HUES48 (cell line): ENCODE results near the gene A2ML1.
"Not testable (repeated sequence)": the region's sequence is repeated elsewhere in the genome, so short reads cannot be mapped to it uniquely, and the experiment has no call there.

Experiments
- H3K27ac ChIP-seq: one replicate; pipeline ENCODE4 v1.7.0; 2013; ENCODE audit warnings: low read depth, low read length, inconsistent platforms
- H3K27me3 ChIP-seq: 2 replicates; pipeline ENCODE4 v1.6.1; 2013; ENCODE audit warnings: mild to moderate bottlenecking, low read length; ENCODE audit not compliant: control insufficient read depth, insufficient read depth
- H3K36me3 ChIP-seq: 2 replicates; pipeline ENCODE4 v1.6.1; 2013; ENCODE audit warnings: low read length; ENCODE audit not compliant: control insufficient read depth, insufficient read depth
- H3K4me1 ChIP-seq: 2 replicates; pipeline ENCODE4 v1.6.1; 2013; ENCODE audit warnings: mild to moderate bottlenecking, low read length; ENCODE audit not compliant: control insufficient read depth, insufficient read depth
- H3K4me3 ChIP-seq: 2 replicates; pipeline ENCODE4 v1.5.1; 2013; ENCODE audit warnings: mild to moderate bottlenecking, low read depth, low read length
- H3K9ac ChIP-seq: 2 replicates; pipeline ENCODE4 v1.6.1; 2013; ENCODE audit warnings: mild to moderate bottlenecking, low read depth, low read length, moderate library complexity
- H3K9me3 ChIP-seq: 2 replicates; pipeline ENCODE4 v1.6.1; 2013; ENCODE audit warnings: low read length; ENCODE audit not compliant: control insufficient read depth, insufficient read depth

A2ML1 gene

DNA sequence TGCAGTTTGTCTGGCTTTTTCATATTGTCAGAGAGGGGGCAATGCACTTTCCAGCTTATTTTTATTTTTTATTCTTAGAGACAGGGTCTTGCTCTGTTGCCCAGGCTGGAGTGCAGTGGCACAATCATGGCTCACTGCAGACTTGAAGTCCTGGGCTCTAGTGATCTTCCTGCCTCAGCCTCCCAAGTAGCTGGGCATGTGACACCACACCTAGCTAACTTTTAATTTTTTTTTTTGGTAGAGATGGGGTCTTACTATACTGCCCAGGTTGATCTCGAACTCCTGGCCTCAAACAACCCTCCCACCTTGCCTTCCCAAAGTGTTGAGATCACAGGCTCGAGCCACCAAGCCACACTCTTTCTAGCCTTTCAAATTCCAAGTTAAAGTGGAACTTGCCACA is 3.9 kb upstream of the A2ML1 start:
- no peak overlapping the region for H3K27ac ChIP-seq
- H3K9ac ChIP-seq, result no peak overlapping the region
- H3K4me3 ChIP-seq, result no peak overlapping the region
- H3K36me3 ChIP-seq, result no peaks in the 10 kb centered on the region
- no peaks in the 10 kb centered on the region for H3K27me3 ChIP-seq
- H3K4me1 ChIP-seq, result peaks cover 44% of the 10 kb centered on the region
- H3K9me3 ChIP-seq, result no peaks in the 10 kb centered on the region

DNA sequence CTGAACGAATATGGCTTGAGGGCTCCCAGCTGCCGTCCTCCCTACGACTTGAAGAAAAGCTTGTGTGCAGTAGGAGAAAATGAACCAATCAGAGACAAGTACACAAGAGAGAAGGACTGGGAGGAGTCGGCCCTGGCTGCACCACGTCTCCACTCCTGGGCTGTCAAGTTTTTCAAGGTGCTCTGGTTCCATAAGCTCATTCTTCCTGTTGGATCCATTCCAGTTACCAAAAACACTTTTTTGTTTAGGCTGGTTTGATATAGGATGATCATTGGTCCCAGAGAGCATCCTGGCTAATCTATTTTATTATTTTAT is 2.8 kb upstream of the A2ML1 start:
- H3K36me3 ChIP-seq, result no peaks in the 10 kb centered on the region
- no peaks in the 10 kb centered on the region for H3K27me3 ChIP-seq
- H3K4me1 ChIP-seq, result peaks cover 40% of the 10 kb centered on the region
- H3K4me3 ChIP-seq, result peak overlapping the region; percentile 15; the same call in 1 of the 2 replicates
- no peaks in the 10 kb centered on the region for H3K9me3 ChIP-seq
- no peak overlapping the region for H3K9ac ChIP-seq
- H3K27ac ChIP-seq, result peak overlapping the region; percentile 74

GRCh38 chr12:8820676-8821407 is 1.6 kb upstream of the A2ML1 start:
- H3K36me3 ChIP-seq, H3K4me3 ChIP-seq, H3K9ac ChIP-seq, H3K27me3 ChIP-seq, H3K9me3 ChIP-seq, H3K27ac ChIP-seq: not testable (repeated sequence)
- peaks cover 40% of the 10 kb centered on the region for H3K4me1 ChIP-seq

DNA sequence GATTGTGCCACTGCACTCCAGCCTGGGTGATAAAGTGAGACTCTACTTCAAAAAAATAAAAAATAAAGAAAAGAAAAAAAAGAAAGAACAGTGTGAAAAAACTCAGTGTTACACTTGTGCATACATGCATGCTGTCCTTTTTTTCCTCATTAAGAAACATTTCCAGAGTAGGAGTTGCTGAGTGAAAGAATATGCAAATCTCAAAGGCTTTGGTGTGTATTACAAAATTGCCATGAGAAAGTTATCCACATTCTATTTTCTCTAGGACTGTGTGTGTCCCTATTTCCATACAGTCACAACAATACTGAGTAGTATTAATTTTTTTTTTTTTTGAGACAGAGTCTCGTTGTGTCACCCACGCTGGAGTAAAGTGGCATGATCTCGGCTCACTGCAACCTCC is 830 bp upstream of the A2ML1 start:
- H3K4me3 ChIP-seq, result no peak overlapping the region
- no peak overlapping the region for H3K27ac ChIP-seq
- H3K4me1 ChIP-seq, result peaks cover 40% of the 10 kb centered on the region
- H3K27me3 ChIP-seq, result no peaks in the 10 kb centered on the region
- H3K9ac ChIP-seq, result no peak overlapping the region
- no peaks in the 10 kb centered on the region for H3K36me3 ChIP-seq
- no peaks in the 10 kb centered on the region for H3K9me3 ChIP-seq

DNA sequence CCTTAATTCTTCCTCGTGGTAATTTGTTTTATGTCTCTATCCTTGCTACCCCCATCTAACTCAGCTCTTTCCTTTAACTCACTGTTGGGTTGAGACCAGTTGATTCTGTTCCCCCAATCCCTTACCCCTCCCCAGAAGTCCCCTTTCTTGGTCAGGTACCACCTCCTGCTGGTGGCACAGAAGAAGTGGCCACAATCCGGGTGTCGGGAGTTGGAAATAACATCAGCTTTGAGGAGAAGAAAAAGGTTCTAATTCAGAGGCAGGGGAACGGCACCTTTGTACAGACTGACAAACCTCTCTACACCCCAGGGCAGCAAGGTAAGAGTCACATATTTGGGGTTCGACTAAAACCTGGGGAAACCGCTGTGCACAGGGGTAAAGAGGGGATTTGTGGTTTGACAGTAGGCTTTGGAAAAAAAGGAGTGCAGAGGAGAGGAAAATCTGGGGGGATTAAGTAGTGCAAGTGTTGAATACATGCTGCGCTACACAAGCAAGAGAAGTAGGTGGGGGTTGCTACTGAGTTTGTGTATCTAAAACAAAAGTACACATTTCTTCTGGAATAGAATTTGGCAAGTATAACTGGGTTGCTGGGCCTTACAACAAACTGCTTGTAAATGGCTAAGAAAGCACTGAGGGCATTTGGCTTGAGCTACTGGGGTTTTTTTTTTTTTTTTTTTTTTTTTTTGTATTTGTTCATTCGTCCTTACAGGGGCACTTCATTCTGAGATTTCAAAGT is 1.3 kb downstream of the A2ML1 start:
- H3K9ac ChIP-seq, result 0 out of 2 replicates have a peak overlapping the region, but pooled peaks have one; percentile 19
- H3K27me3 ChIP-seq, result no peaks in the 10 kb centered on the region
- H3K9me3 ChIP-seq, result no peaks in the 10 kb centered on the region
- peak overlapping the region; percentile 27; the same call in 1 of the 2 replicates for H3K4me3 ChIP-seq
- no peak overlapping the region for H3K27ac ChIP-seq
- no peaks in the 10 kb centered on the region for H3K36me3 ChIP-seq
- H3K4me1 ChIP-seq, result peaks cover 33% of the 10 kb centered on the region

DNA sequence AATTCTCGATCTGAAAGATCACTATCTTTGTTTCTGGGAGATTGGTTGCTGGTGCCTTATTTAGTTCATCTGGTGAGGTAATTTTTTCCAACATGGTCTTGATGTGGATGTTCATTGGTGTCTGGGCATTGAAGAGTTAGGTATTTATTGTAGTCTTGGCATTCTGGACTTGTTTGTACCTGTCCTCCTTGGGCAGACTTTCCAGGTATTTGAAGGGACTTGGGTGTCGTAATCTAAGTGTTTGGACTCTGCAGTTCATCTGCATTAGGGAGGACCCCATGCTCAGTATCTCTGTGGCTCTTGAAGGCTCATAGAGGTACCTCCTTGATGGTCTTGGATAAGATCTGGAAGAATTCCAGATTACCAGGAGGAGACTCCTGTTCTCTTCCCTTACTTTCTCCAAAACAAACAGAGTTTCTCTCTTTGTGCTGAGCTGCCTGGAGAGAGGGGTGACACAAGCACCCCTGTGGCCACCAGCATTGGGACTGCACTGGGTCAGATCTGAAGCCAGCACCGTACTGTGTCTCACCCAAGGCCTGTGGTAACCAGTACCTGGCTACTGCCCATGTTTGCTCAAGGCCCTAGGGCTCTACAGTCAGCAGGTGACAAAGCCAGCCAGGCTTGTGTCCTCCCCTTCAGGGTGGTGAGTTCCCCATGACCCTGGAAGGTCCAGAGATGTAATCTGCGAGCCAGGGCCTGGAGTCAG is 5.3 kb downstream of the A2ML1 start:
- Histone ChIP-seq H3K9ac (no peak overlapping the region), H3K4me3 (no peak overlapping the region), H3K36me3 (no peaks in the 10 kb centered on the region), H3K27me3 (no peaks in the 10 kb centered on the region), H3K4me1 (peaks cover 29% of the 10 kb centered on the region), H3K27ac (no peak overlapping the region), H3K9me3 (no peaks in the 10 kb centered on the region)

DNA sequence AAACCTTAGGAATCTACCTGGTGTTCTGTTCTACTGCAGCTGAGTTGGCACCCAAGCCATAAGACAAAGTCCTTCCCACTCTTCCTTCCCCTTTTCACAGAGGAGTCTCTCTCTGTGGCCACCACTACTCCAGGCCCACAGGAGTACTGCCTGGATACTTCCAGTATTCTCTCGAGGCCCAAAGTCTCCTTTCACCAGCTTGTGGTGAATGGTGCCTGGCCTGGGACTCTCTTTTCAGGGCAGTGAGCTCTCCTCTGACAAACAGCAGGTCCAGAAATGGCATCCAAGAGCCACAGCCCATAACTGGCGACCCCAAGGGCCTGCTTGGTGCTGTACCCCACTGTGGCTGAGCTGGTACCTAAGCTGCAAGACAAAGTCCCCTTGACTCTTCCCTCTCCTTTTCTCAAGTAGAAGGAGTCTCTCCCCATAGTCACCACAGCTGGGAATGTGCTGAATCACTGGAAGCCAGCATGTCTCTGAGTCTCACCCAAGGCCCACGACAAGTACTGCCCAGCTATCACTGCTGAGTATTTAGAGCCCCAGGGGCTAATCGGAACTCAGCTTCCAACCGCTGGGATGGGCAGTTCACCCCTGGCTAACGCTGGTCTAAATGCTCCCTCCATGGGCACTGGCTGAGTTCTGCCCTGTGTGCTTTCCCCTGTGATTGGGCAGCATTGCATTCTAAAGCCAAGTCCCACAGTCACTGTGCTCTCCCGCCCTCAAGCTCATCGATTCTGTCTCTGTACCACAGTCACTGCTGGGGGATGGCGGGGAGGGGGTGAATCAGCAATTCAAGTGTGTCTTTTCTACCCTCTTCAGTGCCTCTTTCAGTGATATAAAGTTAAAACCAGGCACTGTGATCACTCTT is 6.1 kb downstream of the A2ML1 start:
- Histone ChIP-seq H3K4me3 (no peak overlapping the region), H3K27ac (no peak overlapping the region), H3K9ac (no peak overlapping the region), H3K9me3 (no peaks in the 10 kb centered on the region), H3K27me3 (no peaks in the 10 kb centered on the region), H3K4me1 (peaks cover 22% of the 10 kb centered on the region), H3K36me3 (no peaks in the 10 kb centered on the region)

DNA sequence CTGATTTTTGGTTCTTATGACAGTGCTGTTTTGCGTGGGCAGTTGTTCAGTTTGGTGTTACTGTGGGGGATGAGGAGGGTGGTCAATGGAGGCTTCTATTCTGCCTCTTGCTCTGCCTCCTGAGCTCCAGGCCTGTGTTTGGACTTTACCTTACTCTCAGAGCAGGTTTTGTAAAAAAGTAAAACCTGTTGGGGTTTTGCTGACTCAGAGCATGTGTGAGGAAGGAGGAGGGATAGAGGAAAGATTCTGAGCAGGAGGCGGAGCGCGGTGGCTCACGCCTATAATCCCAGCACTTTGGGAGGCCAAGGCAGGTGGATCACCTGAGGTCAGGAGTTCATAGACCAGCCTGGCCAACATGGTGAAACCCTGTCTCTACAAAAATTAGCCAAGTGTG is 6.7 kb downstream of the A2ML1 start:
- Histone ChIP-seq H3K4me3 (no peak overlapping the region), H3K4me1 (peaks cover 23% of the 10 kb centered on the region), H3K36me3 (no peaks in the 10 kb centered on the region), H3K9ac (no peak overlapping the region), H3K27ac (no peak overlapping the region), H3K9me3 (no peaks in the 10 kb centered on the region), H3K27me3 (no peaks in the 10 kb centered on the region)

DNA sequence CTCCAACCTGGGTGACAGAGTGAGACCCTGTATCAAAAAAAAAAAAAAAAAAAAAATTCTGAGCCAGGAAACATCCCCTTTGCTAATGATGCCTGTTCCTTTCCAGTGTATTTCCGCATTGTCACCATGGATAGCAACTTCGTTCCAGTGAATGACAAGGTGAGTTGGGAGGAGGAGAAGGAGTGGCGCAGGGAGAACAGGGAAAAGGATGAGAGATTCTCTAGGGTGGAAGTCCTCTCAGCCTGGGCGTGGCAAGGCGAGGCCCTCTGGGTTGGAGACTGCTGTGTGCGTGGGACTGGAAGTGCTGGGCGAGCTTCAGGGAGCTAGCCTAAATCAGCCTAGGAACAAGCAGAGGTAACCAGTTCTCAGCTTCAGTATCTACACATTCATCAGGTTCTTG is 7.2 kb downstream of the A2ML1 start:
- H3K27ac ChIP-seq, result no peak overlapping the region
- H3K36me3 ChIP-seq, result no peaks in the 10 kb centered on the region
- H3K9ac ChIP-seq, result no peak overlapping the region
- no peaks in the 10 kb centered on the region for H3K9me3 ChIP-seq
- H3K27me3 ChIP-seq, result no peaks in the 10 kb centered on the region
- H3K4me3 ChIP-seq, result no peak overlapping the region
- peaks cover 28% of the 10 kb centered on the region for H3K4me1 ChIP-seq

GRCh38 chr12:8831116-8831515 is 8.7 kb downstream of the A2ML1 start:
- no peak overlapping the region for H3K4me3 ChIP-seq
- H3K4me1 ChIP-seq, result peaks cover 31% of the 10 kb centered on the region
- H3K9ac ChIP-seq, result 0 out of 2 replicates have a peak overlapping the region, but pooled peaks have one; percentile 38
- no peaks in the 10 kb centered on the region for H3K27me3 ChIP-seq
- no peaks in the 10 kb centered on the region for H3K9me3 ChIP-seq
- no peaks in the 10 kb centered on the region for H3K36me3 ChIP-seq
- H3K27ac ChIP-seq, result peak overlapping the region; percentile 18
